Measurements from ENCODE around the gene LIMS2.

LIMS2 gene

GRCh38 chr2:127721311-127721977 lies 46.1 kb upstream of the LIMS2 start:
- Histone ChIP-seq H3K36me3 (replicated peaks in 1 of 2; ENCODE audit: control insufficient read depth in 2 of 2, insufficient read depth in 2 of 2, low read length in 2 of 2) (peaks cover 17 to 86% of the 10 kb centered on the region in 2 donors), H2BK12ac (ENCODE audit: low read length) (no peak overlapping the region), H3K27ac (replicated peaks; ENCODE audit: low read length) (no peak overlapping the region), H3K14ac (ENCODE audit: low read length) (no peak overlapping the region), H3K23ac (ENCODE audit: low read depth, low read length, poor library complexity) (no peak overlapping the region), H4K8ac (ENCODE audit: low read depth, low read length) (no peak overlapping the region), H3K4me3 (ENCODE audit: low read length in 2 of 2) (no peak overlapping the region), H3K4ac (ENCODE audit: low read length) (no peak overlapping the region), H4K91ac (ENCODE audit: low read depth, low read length, poor library complexity) (no peak overlapping the region), H3K9me3 (replicated peaks in 1 of 2; ENCODE audit: control insufficient read depth in 2 of 2, insufficient read depth in 1 of 2, low read depth in 1 of 2, low read length in 2 of 2) (no peaks in the 10 kb centered on the region), H3K79me1 (ENCODE audit: low read depth, low read length) (no peaks in the 10 kb centered on the region), H2BK5ac (ENCODE audit: low read length) (no peak overlapping the region), H3K27me3 (ENCODE audit: control insufficient read depth in 3 of 3, insufficient read depth in 3 of 3, low read depth in 1 of 3, low read length in 3 of 3) (no peaks in the 10 kb centered on the region), H2BK120ac (ENCODE audit: low read depth, low read length) (no peak overlapping the region), H2AFZ (ENCODE audit: low read length) (no peak overlapping the region), H2BK15ac (ENCODE audit: low read length) (no peak overlapping the region), H3K9ac (ENCODE audit: low read depth, low read length, poor library complexity) (no peak overlapping the region), H3K4me1 (ENCODE audit: control insufficient read depth in 2 of 2, insufficient read depth in 1 of 2, low read depth in 1 of 2, low read length in 2 of 2) (no peaks in the 10 kb centered on the region), H2AK5ac (ENCODE audit: low read depth, low read length) (no peak overlapping the region), H3K18ac (ENCODE audit: low read length) (no peak overlapping the region), H3K4me2 (ENCODE audit: insufficient read depth, low read length, poor library complexity, severe bottlenecking) (no peak overlapping the region)
- no peak for DNase-seq (ENCODE audit: low spot score)
- WGBS, 2 donors (ENCODE audit: extremely low coverage in 2 of 2, insufficient read length in 2 of 2, insufficient replicate concordance in 1 of 2): no CpG with 5 or more reads among the region's 6 CpGs

GRCh38 chr2:127719301-127720218 lies 44.2 kb upstream of the LIMS2 start:
- Histone ChIP-seq H3K4me2 (ENCODE audit: insufficient read depth, low read length, poor library complexity, severe bottlenecking) (no peak overlapping the region), H2BK120ac (ENCODE audit: low read depth, low read length) (peak overlapping the region; percentile 9), H2AFZ (ENCODE audit: low read length) (no peak overlapping the region), H3K36me3 (replicated peaks in 1 of 2; ENCODE audit: control insufficient read depth in 2 of 2, insufficient read depth in 2 of 2, low read length in 2 of 2) (peaks cover 17 to 88% of the 10 kb centered on the region in 2 donors), H3K4me1 (ENCODE audit: control insufficient read depth in 2 of 2, insufficient read depth in 1 of 2, low read depth in 1 of 2, low read length in 2 of 2) (peaks cover 0 to 6% of the 10 kb centered on the region in 2 donors), H3K18ac (ENCODE audit: low read length) (no peak overlapping the region), H3K9ac (ENCODE audit: low read depth, low read length, poor library complexity) (no peak overlapping the region), H3K27ac (replicated peaks; ENCODE audit: low read length) (no peak overlapping the region), H4K91ac (ENCODE audit: low read depth, low read length, poor library complexity) (no peak overlapping the region), H3K4ac (ENCODE audit: low read length) (no peak overlapping the region), H2BK15ac (ENCODE audit: low read length) (no peak overlapping the region), H3K14ac (ENCODE audit: low read length) (peak overlapping the region; percentile 31), H3K23ac (ENCODE audit: low read depth, low read length, poor library complexity) (no peak overlapping the region), H4K8ac (ENCODE audit: low read depth, low read length) (no peak overlapping the region), H2BK5ac (ENCODE audit: low read length) (no peak overlapping the region), H3K9me3 (replicated peaks in 1 of 2; ENCODE audit: control insufficient read depth in 2 of 2, insufficient read depth in 1 of 2, low read depth in 1 of 2, low read length in 2 of 2) (no peaks in the 10 kb centered on the region), H2BK12ac (ENCODE audit: low read length) (no peak overlapping the region), H3K27me3 (ENCODE audit: control insufficient read depth in 3 of 3, insufficient read depth in 3 of 3, low read depth in 1 of 3, low read length in 3 of 3) (no peaks in the 10 kb centered on the region), H2AK5ac (ENCODE audit: low read depth, low read length) (no peak overlapping the region), H3K4me3 (ENCODE audit: low read length in 2 of 2) (no peak overlapping the region), H3K79me1 (ENCODE audit: low read depth, low read length) (peaks cover 2% of the 10 kb centered on the region)
- no peak for DNase-seq (ENCODE audit: low spot score)
- no CpG with 5 or more reads among the region's 13 CpGs for WGBS, 2 donors (ENCODE audit: extremely low coverage in 2 of 2, insufficient read length in 2 of 2, insufficient replicate concordance in 1 of 2)

- WGBS, 2 donors (ENCODE audit: extremely low coverage in 2 of 2, insufficient read length in 2 of 2, insufficient replicate concordance in 1 of 2): no CpG with 5 or more reads among the region's 4 CpGs
- H2AK5ac ChIP-seq (ENCODE audit: low read depth, low read length): no peak overlapping the region
- H3K79me1 ChIP-seq (ENCODE audit: low read depth, low read length): peaks cover 2% of the 10 kb centered on the region
- H2AFZ ChIP-seq (ENCODE audit: low read length): no peak overlapping the region
- H3K4ac ChIP-seq (ENCODE audit: low read length): no peak overlapping the region
- H2BK15ac ChIP-seq (ENCODE audit: low read length): no peak overlapping the region
- H3K23ac ChIP-seq (ENCODE audit: low read depth, low read length, poor library complexity): no peak overlapping the region
- no peak overlapping the region for H2BK5ac ChIP-seq (ENCODE audit: low read length)
- H3K27ac ChIP-seq (replicated peaks; ENCODE audit: low read length): no peak overlapping the region
- DNase-seq (ENCODE audit: low spot score): no peak
- no peak overlapping the region for H3K4me2 ChIP-seq (ENCODE audit: insufficient read depth, low read length, poor library complexity, severe bottlenecking)
- H4K8ac ChIP-seq (ENCODE audit: low read depth, low read length): no peak overlapping the region
- H3K4me1 ChIP-seq (ENCODE audit: control insufficient read depth in 2 of 2, insufficient read depth in 1 of 2, low read depth in 1 of 2, low read length in 2 of 2): peaks cover 0 to 9% of the 10 kb centered on the region in 2 donors
- H3K4me3 ChIP-seq (ENCODE audit: low read length in 2 of 2): no peak overlapping the region
- no peak overlapping the region for H2BK12ac ChIP-seq (ENCODE audit: low read length)
- no peaks in the 10 kb centered on the region for H3K9me3 ChIP-seq (replicated peaks in 1 of 2; ENCODE audit: control insufficient read depth in 2 of 2, insufficient read depth in 1 of 2, low read depth in 1 of 2, low read length in 2 of 2)
- no peak overlapping the region for H4K91ac ChIP-seq (ENCODE audit: low read depth, low read length, poor library complexity)
- peaks cover 17 to 93% of the 10 kb centered on the region in 2 donors for H3K36me3 ChIP-seq (replicated peaks in 1 of 2; ENCODE audit: control insufficient read depth in 2 of 2, insufficient read depth in 2 of 2, low read length in 2 of 2)
- H3K9ac ChIP-seq (ENCODE audit: low read depth, low read length, poor library complexity): no peak overlapping the region
- no peak overlapping the region for H3K18ac ChIP-seq (ENCODE audit: low read length)
- H3K14ac ChIP-seq (ENCODE audit: low read length): no peak overlapping the region
- H3K27me3 ChIP-seq (ENCODE audit: control insufficient read depth in 3 of 3, insufficient read depth in 3 of 3, low read depth in 1 of 3, low read length in 3 of 3): no peaks in the 10 kb centered on the region
- H2BK120ac ChIP-seq (ENCODE audit: low read depth, low read length): no peak overlapping the region
Measured at GRCh38 chr2:127718271-127718670, 42.9 kb upstream of the LIMS2 start.

- no peak overlapping the region for H4K8ac ChIP-seq (ENCODE audit: low read depth, low read length)
- H2AK5ac ChIP-seq (ENCODE audit: low read depth, low read length): no peak overlapping the region
- H3K9ac ChIP-seq (ENCODE audit: low read depth, low read length, poor library complexity): no peak overlapping the region
- no peak overlapping the region for H3K4me2 ChIP-seq (ENCODE audit: insufficient read depth, low read length, poor library complexity, severe bottlenecking)
- H3K23ac ChIP-seq (ENCODE audit: low read depth, low read length, poor library complexity): no peak overlapping the region
- no peak overlapping the region for H2BK120ac ChIP-seq (ENCODE audit: low read depth, low read length)
- H2BK12ac ChIP-seq (ENCODE audit: low read length): no peak overlapping the region
- H3K27ac ChIP-seq (replicated peaks; ENCODE audit: low read length): peak overlapping the region; percentile 6
- no peaks in the 10 kb centered on the region for H3K27me3 ChIP-seq (ENCODE audit: control insufficient read depth in 3 of 3, insufficient read depth in 3 of 3, low read depth in 1 of 3, low read length in 3 of 3)
- H3K79me1 ChIP-seq (ENCODE audit: low read depth, low read length): peaks cover 2% of the 10 kb centered on the region
- H2BK5ac ChIP-seq (ENCODE audit: low read length): no peak overlapping the region
- no peaks in the 10 kb centered on the region for H3K9me3 ChIP-seq (replicated peaks in 1 of 2; ENCODE audit: control insufficient read depth in 2 of 2, insufficient read depth in 1 of 2, low read depth in 1 of 2, low read length in 2 of 2)
- no peak overlapping the region for H2AFZ ChIP-seq (ENCODE audit: low read length)
- no peak overlapping the region for H4K91ac ChIP-seq (ENCODE audit: low read depth, low read length, poor library complexity)
- no peak overlapping the region for H2BK15ac ChIP-seq (ENCODE audit: low read length)
- peaks cover 10 to 88% of the 10 kb centered on the region in 2 donors for H3K36me3 ChIP-seq (replicated peaks in 1 of 2; ENCODE audit: control insufficient read depth in 2 of 2, insufficient read depth in 2 of 2, low read length in 2 of 2)
- peaks cover 0 to 9% of the 10 kb centered on the region in 2 donors for H3K4me1 ChIP-seq (ENCODE audit: control insufficient read depth in 2 of 2, insufficient read depth in 1 of 2, low read depth in 1 of 2, low read length in 2 of 2)
- H3K18ac ChIP-seq (ENCODE audit: low read length): no peak overlapping the region
- no peak for DNase-seq (ENCODE audit: low spot score)
- no peak overlapping the region for H3K4me3 ChIP-seq (ENCODE audit: low read length in 2 of 2)
- WGBS, 2 donors (ENCODE audit: extremely low coverage in 2 of 2, insufficient read length in 2 of 2, insufficient replicate concordance in 1 of 2): no CpG with 5 or more reads among the region's 14 CpGs
- no peak overlapping the region for H3K14ac ChIP-seq (ENCODE audit: low read length)
- H3K4ac ChIP-seq (ENCODE audit: low read length): no peak overlapping the region
Measured at GRCh38 chr2:127715778-127716449, 40.6 kb upstream of the LIMS2 start.

Measured in neuronal stem cell (in vitro differentiated cells).